Measurements from ENCODE around the gene XAGE2. TPM values are rescaled to one million over a fixed set of nuclear protein-coding genes. Genes with fewer than 3 reads are reported as not detected.

XAGE2 gene
- total RNA-seq, 1 experiment from 2014 or later = not detected

- peak; percentile 55 for DNase-seq (ENCODE audit: low read depth)
Measured at GRCh38 chrX:52424656-52425055, 55.8 kb downstream of the XAGE2 start.

Other genes with a start within 250 kb of the XAGE2 start
- 25.5 and 42.3 TPM in 2 replicates for gene MAGED4, start 184.1 kb upstream of the XAGE2 start, total RNA-seq (2014; rRNA removed; shearing (Covaris generic))
- 4.5 and 5.7 TPM in 2 replicates for gene XAGE1A, start 126.8 kb downstream of the XAGE2 start, total RNA-seq (2014; rRNA removed; shearing (Covaris generic))
- 4.5 and 5.7 TPM in 2 replicates for gene XAGE1B, start 148.0 kb downstream of the XAGE2 start, total RNA-seq (2014; rRNA removed; shearing (Covaris generic))